ENCODE measurements around the gene RPS6KL1.
A peak's percentile ranks its signal among the peaks of the same experiment; 100 is the strongest.
"Not testable (repeated sequence)": the region's sequence is repeated elsewhere in the genome, so short reads cannot be mapped to it uniquely, and the experiment has no call there.

The RPS6KL1 gene

DNA sequence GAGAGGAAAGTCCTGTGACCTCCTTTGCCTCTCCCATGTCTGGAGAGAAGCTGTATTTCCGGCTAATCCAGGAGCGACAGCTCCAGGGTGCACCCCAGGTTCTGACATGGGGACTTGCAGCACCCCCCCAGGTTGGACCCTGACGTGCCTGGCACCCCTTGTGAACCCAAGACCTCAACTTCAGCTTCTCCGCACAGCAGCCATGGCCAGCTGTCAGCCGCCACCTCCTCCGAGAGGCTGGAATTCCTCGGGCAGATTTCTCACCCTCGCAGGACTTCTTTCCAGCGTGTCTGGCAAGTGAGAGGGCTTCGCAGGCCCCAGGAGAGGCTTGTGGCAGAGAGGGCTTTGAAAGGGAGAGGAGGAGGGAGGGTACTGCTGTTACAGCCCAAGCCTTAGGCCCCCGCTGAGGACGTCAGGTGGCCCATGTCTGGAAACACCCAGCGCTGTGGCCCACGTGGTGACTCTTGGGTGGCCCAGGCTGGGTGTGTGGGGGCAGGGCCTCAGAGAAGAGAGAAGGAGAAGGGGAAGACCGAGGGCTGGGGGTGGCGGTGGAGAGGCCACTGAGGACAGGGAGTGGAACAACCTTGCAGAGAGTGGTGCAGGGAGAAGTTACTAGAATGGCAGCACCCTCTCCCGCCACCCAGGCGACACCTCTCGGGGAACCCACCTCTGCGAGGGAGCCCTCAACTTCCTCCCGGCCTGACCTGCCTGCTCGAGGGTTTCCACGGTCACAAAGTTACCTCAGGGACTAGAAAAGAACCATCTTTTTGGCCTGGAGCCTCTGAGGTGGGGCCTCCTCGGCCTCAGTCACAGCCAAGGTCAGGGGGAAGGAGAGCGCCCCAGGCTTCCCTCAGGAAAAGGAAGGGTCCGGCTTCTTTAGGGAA lies 11.7 kb upstream of the RPS6KL1 start:
- no peak for DNase-seq

DNA sequence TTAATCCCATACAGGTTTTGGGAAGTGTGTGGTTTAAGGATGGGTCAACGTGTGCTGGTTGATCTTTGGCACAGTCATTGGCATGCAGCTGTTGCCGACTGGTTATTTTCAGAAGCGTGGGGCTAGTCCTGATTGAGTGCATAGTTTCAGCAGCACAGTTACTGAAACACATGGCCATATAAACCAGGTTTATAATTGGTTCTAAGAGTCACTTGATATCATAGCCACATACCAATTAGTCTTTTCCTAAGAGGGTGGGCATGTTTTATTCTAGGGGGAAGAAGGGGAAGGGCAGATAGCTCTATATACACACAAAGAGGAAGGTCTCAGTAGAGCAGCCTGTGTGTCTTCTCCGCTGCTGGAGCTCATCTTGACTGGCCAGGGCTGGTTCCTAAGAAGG lies 11.0 kb upstream of the RPS6KL1 start:
- DNase-seq = peak; percentile 23

DNA sequence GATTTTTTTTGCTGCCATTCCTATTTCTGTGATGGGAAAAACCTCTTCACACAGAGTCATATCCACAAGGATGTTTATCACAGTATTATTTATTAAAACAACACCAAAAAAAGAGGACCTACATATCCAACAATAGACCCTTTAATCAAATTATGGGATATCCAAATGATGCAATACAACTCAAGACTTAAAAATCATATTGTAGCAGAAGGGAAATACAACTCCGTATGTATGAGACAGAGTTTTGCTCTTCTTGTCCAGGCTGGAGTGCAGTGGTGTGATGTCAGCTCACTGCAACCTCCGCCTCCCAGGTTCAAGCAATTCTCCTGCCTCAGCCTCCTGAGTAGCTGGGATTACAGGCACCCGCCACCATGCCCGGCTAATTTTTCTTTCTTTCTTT lies 9.9 kb upstream of the RPS6KL1 start:
- DNase-seq = not testable (repeated sequence)

- peak; percentile 4 for DNase-seq
These were observed 9.4 kb upstream of the RPS6KL1 start for GRCh38 chr14:74932401-74932901.

DNA sequence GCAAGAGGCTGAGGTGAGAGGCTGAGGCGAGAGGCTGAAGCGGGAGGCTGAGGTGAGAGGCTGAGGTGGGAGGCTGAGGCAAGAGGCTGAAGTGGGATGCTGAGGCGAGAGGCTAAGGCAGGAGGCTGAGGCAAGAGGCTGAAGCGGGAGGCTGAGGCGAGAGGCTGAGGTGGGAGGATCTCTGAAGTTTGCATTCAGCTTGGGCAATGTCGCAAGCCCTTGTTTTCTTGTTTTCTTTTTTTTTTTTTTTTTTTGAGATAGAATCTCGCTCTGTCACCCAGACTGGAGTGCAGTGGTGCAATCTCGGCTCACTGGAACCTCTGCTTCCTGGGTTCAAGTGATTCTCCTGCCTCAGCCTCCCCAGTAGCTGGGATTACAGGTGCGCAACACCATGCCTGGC lies 8.7 kb upstream of the RPS6KL1 start:
- DNase-seq = not testable (repeated sequence)

DNA sequence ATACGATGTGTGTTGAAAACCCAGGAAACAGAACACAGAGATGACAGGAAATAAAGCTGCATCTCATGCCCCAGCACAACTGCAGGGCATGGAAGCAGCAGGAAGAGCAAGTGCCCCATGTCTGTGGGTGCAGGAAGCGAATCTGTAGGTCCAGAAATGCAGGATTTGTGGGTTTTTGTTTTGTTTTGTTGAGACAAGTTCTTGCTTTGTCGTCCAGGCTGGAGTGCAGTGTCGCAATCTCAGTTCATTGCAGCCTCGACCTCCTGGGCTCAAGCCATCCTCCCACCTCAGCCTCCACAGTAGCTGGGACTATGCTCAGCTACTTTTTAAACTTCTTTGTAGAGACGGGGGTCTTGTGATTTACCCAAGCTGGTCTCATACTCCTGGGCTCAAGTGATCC lies 6.2 kb upstream of the RPS6KL1 start:
- DNase-seq = peak; percentile 42

GRCh38 chr14:74927225-74927624 lies 4.2 kb upstream of the RPS6KL1 start:
- no peak for DNase-seq

- no peak for DNase-seq
These were observed 1.0 kb upstream of the RPS6KL1 start for GRCh38 chr14:74924061-74924460.

DNA sequence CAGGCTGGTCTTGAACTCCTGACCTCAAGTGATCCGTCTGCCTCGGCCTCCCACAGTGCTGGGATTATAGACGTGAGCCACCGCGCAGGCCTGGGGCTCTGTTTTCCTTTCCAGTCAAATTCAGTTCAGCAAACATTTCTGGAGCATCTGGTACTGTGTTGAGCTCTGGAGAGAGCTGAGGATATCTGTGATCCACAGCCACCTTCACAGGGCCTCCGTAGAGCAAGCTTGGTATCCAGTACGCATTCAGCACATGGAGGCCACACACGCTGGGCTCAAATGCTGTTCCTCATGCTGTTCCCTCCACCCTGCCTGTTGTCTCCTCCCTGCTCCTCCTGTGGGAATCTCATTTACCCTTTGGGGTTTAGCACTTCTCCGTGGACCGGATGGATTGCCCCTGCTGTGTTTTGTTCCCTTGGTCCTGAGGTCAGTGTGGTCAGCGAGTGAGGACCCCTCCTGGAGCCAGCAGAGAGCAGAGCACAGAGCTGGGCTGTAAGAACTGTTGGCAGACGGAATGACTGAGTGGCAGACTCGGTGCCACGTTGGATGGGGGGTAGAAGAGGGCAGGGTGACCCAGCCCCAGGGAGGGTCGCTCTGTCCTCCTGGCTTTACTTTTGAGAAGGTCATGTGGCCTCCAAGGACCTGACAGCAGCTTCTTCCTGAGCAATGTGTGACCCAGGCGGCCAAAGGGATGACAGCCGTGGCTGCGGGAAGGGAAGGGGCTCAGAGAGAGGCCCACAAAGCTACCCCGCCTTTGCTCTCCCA lies 891 bp downstream of the RPS6KL1 start:
- no peak for DNase-seq

DNA sequence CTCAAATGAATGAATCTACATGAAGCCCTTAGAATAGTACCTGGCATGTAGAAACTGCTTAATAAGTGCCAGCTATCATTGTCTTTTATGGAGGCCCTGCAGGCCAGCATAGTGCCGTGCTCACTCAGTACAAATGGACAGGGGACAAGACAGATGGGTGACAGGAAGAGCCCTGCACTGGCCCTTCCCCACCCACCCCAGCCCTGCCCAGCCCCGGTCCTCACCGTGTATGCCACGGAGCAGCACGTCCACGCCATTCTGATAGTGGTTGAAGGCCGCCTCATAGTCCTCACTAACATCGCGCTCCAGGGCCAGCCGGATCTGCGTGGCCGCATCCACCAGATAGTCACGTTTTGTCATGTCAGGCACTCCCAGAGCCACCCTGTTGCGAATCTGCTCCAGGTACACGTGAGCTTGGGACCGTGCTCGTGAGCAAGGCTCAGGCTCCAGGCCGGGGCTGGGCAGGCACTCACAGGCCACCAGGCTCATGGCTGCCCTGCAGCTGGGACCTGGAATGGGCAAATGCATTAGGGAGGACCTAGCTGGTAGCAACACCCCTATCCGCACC lies 1.9 kb downstream of the RPS6KL1 start:
- DNase-seq = no peak

DNA sequence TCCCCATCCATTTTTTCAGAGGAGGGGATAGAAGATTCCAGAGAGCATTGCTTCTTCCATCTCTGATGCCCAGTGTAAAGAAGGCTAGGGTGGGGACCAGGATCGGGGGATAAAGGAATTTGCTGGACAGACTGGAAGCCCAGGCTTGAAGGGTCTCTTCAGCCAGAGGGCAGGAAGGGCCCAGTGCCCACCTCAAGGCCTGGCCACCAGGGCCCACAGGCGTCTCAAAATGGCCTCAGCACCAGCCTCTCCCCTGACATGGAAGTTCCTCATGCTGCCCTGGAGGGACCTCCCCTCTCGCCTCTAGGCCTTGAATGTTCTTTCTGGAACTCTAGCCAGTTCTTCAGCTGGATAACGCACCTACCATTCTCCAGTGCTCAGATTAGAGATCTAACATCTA lies 2.8 kb downstream of the RPS6KL1 start:
- no peak for DNase-seq

- no peak for DNase-seq
These were observed 3.5 kb downstream of the RPS6KL1 start for GRCh38 chr14:74919421-74920165.

DNA sequence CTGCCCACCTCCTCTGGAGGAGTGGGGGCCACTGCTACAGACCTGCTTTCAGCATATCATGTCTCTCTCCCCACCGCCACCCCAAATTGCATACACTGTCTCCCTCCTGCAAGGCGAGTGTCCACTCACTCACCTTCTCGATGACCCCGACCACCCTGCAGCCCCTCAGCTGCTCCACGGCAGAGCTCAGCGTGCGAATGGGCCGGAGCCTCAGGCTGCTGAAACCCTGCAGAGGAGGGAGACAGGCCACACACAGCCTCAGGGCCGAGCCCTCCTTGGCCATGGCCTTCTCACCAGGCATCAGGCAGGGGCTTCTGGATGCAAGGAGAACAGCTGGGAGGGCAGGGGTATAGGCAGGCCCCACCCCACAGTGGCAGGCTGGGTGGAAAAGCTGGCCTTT lies 4.7 kb downstream of the RPS6KL1 start:
- DNase-seq = no peak

GRCh38 chr14:74917646-74918081 lies 5.4 kb downstream of the RPS6KL1 start:
- DNase-seq = no peak

DNA sequence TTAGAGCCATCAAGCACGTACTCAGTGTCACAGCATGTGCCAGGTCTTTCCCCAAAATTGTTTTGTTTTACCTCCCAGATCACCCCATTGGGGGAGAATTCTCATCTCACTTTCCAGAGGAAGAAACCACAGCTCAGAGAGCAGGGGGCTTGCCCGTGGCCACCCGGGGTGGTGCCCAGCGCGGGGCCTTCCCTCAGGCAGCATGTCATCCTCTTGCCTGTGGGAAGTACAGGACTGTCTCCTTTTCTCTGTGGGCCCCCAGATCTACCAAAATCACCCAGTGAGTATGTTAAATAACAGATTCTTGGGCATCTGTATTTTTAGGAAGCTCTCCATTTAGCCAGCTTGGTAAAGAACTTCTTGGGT lies 5.9 kb downstream of the RPS6KL1 start:
- DNase-seq = no peak

DNA sequence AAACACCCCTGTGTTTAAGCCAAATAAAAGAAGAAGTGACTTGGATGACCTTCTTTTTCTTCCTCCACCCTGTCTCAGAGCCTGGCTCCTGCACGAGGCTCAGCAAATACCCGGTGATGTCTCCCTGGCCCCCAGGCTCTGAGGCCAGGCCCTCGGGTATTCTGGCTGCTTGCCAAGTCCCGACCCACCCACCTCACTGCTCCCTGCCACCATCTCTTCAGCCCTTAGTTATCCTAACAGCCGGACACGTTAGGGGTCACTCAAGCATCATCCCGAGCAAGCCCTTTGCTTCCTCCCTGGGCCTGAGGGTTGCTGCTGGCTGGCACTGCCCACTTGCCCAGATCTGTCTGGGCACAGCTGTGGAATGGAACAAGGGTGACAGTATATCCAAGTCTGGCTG lies 7.2 kb downstream of the RPS6KL1 start:
- DNase-seq = no peak

- DNase-seq = no peak
These were observed 7.6 kb downstream of the RPS6KL1 start for GRCh38 chr14:74915426-74915825.

- peak; percentile 9 for DNase-seq
These were observed 9.0 kb downstream of the RPS6KL1 start for GRCh38 chr14:74913986-74914573.

- DNase-seq = no peak
These were observed 9.6 kb downstream of the RPS6KL1 start for GRCh38 chr14:74913393-74913910.

- no peak for DNase-seq
These were observed 10.3 kb downstream of the RPS6KL1 start for GRCh38 chr14:74912801-74913200.

DNA sequence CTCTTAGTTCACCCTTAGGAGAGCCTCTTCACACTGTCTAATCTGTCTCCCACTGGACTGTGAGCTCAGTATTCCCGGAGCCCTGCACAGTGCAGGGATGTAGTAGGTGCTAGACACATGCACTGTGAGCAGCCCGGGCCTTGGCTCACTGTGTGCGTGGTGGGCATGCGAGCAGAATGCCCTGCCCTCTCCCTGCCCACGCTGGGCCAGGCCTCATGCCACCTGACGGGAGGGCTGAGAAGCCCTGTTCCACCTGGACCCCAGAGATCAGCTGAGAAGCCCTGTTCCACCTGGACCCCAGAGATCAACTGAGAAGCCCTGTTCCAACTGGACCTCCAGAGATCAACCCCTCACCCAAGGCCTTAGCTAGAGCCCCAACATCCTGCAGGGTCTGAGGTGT lies 10.9 kb downstream of the RPS6KL1 start:
- DNase-seq = no peak

DNA sequence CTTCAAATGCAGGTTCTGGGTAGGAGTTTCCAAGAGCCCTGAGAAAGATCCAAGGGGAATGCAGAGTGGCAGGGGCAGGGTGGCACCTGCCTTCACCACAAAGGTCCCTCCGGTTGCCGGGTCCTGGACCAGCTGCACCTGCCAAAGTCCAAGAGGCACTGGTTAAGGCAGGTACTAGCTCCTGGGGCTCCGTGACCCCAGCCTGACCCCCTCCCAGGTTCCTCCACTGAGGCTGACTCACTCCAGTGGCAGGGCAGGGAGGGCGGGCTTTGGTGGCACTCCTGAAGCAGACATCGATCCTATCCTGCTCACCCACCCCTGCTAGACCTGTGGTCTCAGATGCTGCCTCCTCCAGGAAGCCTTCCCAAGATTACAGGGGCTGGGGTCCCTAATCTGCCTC lies 11.4 kb downstream of the RPS6KL1 start:
- DNase-seq = no peak

Data from MV-4-11 (cell line).